ENCODE measurements around the gene TTC17.

- no peak for TF ChIP-seq POLR2A (IDR thresholded peaks at IDR 0.05; ENCODE audit: low read length)
- no peak for TF ChIP-seq GATA1 (IDR thresholded peaks at IDR 0.05; ENCODE audit: low read depth, low read length)
Observed at GRCh38 chr11:43462359-43462758, 103.6 kb downstream of the TTC17 start.

Data from erythroblast (primary cell).